Uterus (tissue), 4 donors: ENCODE results near the gene USP37. TPM values are rescaled to one million over a fixed set of nuclear protein-coding genes. Genes with fewer than 3 reads are reported as not detected.

Experiments used
- DNase-seq, 2 donors: peaks; one replicate each; pipeline ENCODE4 v3.0.0-alpha.2; 2019 to 2020
- H3K27ac ChIP-seq, 2 donors: fragments of 200-600 bp; sonication (generic); 1 replicate in 1 of 2; 2 replicates in 1 of 2; pipeline ENCODE4 v1.5.1; 2016 to 2018
- H3K27me3 ChIP-seq, 2 donors: fragments of 200-600 bp; sonication (generic); one replicate each; pipeline ENCODE4 v1.5.1; 2018 to 2019; ENCODE audit warnings: control low read depth in 1 of 2
- H3K36me3 ChIP-seq, 2 donors: fragments of 200-600 bp; sonication (generic); one replicate each; pipeline ENCODE4 v1.5.1; 2019; ENCODE audit warnings: control low read depth in 1 of 2
- H3K4me1 ChIP-seq, 2 donors: fragments of 200-600 bp; sonication (generic); one replicate each; pipeline ENCODE4 v1.5.1; 2018 to 2019; ENCODE audit warnings: control low read depth in 1 of 2
- H3K4me3 ChIP-seq, 2 donors: fragments of 200-600 bp; sonication (generic); 1 replicate in 1 of 2; 2 replicates in 1 of 2; pipeline ENCODE4 v1.5.1; 2018 to 2019; ENCODE audit warnings: mild to moderate bottlenecking in 1 of 2
- H3K9me3 ChIP-seq, 2 donors: fragments of 200-600 bp; sonication (generic); one replicate each; pipeline ENCODE4 v1.5.1; 2019; ENCODE audit warnings: control low read depth in 1 of 2
- CTCF ChIP-seq, 4 experiments: fragments of 200-600 bp in 2 of 4; fragments of 450-650 bp in 2 of 4; sonication (generic) in 2 of 4; IDR thresholded peaks; one replicate each; pipeline ENCODE4 v1.5.1; 2016 to 2019; ENCODE audit warnings: antibody characterized with exemption in 4 of 4, mild to moderate bottlenecking in 2 of 4, moderate library complexity in 1 of 4
- POLR2A ChIP-seq, 2 donors: fragments of 450-650 bp; IDR thresholded peaks; one replicate each; pipeline ENCODE4 v1.6.1; 2016; ENCODE audit warnings: antibody characterized with exemption in 2 of 2, mild to moderate bottlenecking in 1 of 2, moderate library complexity in 1 of 2
- intact Hi-C: fragments of 100-400 bp; cut with DNase I; formaldehyde crosslinking; loops from one replicate; pipeline ENCODE4 v1.15.1; 2023; ENCODE audit warnings: low total_unique reads
- total RNA-seq, 4 donors: library from RNA; depleted of rRNA in 3 of 4; stranded (reverse); fragments of >200 nt in 3 of 4; gene quantifications; one replicate each; pipeline versions ENCODE4 v1.1.0 to v1.2.4, GENCODE V29; 2014 to 2023
- donor health status: DM: yes; HTN: yes; CAD: no.

USP37 gene
- total RNA-seq, 4 donors from 2014 or later, result 9.1 to 59.3 (median 20.7) TPM

- intact Hi-C loops, result loop anchor here (10.0 kb wide), 1 partner anchor 58 kb away; no protein-coding TSS in a partner anchor
- TF ChIP-seq CTCF (IDR thresholded peaks at IDR 0.05) (no peak), POLR2A (IDR thresholded peaks at IDR 0.05) (no peak)
- no peaks in the 10 kb centered on the region for H3K36me3 ChIP-seq
- H3K27me3 ChIP-seq, result no peaks in the 10 kb centered on the region
- H3K4me3 ChIP-seq, result peak overlapping the region; percentile 37 to 51
- peak overlapping the region; percentile 93 to 94 for H3K27ac ChIP-seq
- DNase-seq, result peak; percentile 68 to 75
- H3K4me1 ChIP-seq, result peaks cover 0 to 18% of the 10 kb centered on the region in 2 donors
- no peaks in the 10 kb centered on the region for H3K9me3 ChIP-seq
Measured at GRCh38 chr2:218406949-218407618, 161.1 kb downstream of the USP37 start.

GRCh38 chr2:218406209-218406948 is 161.8 kb downstream of the USP37 start:
- Histone ChIP-seq H3K36me3 (no peaks in the 10 kb centered on the region), H3K9me3 (no peaks in the 10 kb centered on the region), H3K4me1 (peaks cover 0 to 25% of the 10 kb centered on the region in 2 donors), H3K27ac (peak overlapping the region; percentile 93 to 94), H3K4me3 (peak overlapping the region; percentile 37 to 51), H3K27me3 (no peaks in the 10 kb centered on the region)
- TF ChIP-seq CTCF (IDR thresholded peaks at IDR 0.05) (peak; percentile 73 to 93 (median 90)), POLR2A (IDR thresholded peaks at IDR 0.05) (peak in 1 of 2 donors; percentile 36)
- DNase-seq, result peak; percentile 97 to 98
- intact Hi-C loops, result loop anchor here (10.0 kb wide), 1 partner anchor 58 kb away; no protein-coding TSS in a partner anchor

DNA sequence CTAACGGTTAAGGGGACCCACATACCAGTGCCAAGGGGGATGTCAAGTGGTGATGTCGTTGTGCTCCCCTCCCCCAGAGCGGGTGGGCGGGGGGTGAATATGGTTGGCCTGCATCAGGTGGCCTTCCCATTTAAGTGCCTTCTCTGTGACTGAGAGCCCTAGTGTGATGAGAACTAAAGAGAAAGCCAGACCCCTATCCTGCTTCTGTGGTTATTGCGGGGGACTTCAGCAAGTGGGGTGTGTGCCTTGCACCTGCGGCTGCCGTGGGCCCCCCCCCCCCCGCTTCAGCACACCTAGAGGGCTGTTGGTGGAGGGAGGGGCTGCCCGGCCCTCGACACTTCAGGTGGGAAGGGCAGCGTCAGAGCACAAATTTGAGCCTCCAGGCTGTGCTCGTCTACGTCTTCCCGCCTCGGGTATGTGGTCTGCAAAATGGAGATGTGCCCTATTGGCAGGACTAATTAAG is 162.4 kb downstream of the USP37 start:
- intact Hi-C loops, result loop anchor here (10.0 kb wide), 1 partner anchor 59 kb away; no protein-coding TSS in a partner anchor
- Histone ChIP-seq H3K4me3 (peak overlapping the region; percentile 18 to 30), H3K27me3 (no peaks in the 10 kb centered on the region), H3K4me1 (peaks cover 0 to 30% of the 10 kb centered on the region in 2 donors), H3K9me3 (no peaks in the 10 kb centered on the region), H3K36me3 (no peaks in the 10 kb centered on the region), H3K27ac (peak overlapping the region; percentile 93 to 94)
- DNase-seq, result peak; percentile 57 to 60
- TF ChIP-seq POLR2A (IDR thresholded peaks at IDR 0.05), result no peak
- TF ChIP-seq CTCF (IDR thresholded peaks at IDR 0.05), result no peak

DNA sequence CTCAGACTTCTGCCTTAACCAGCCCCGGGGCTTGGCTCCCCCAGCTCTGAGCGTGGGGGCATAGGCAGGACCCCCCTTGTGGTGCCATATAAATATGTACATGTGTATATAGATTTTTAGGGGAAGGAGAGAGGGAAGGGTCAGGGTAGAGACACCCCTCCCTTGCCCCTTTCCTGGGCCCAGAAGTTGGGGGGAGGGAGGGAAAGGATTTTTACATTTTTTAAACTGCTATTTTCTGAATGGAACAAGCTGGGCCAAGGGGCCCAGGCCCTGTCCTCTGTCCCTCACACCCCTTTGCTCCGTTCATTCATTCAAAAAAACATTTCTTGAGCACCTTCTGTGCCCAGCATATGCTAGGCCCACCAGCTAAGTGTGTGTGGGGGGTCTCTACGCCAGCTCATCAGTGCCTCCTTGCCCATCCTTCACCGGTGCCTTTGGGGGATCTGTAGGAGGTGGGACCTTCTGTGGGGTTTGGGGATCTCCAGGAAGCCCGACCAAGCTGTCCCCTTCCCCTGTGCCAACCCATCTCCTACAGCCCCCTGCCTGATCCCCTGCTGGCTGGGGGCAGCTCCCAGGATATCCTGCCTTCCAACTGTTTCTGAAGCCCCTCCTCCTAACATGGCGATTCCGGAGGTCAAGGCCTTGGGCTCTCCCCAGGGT is 162.9 kb downstream of the USP37 start:
- H3K27me3 ChIP-seq, result no peaks in the 10 kb centered on the region
- DNase-seq, result no peak
- peak overlapping the region; percentile 93 to 94 for H3K27ac ChIP-seq
- no peaks in the 10 kb centered on the region for H3K9me3 ChIP-seq
- TF ChIP-seq POLR2A (IDR thresholded peaks at IDR 0.05) (no peak), CTCF (IDR thresholded peaks at IDR 0.05) (no peak)
- H3K36me3 ChIP-seq, result no peaks in the 10 kb centered on the region
- intact Hi-C loops, result loop anchor here (10.0 kb wide), 1 partner anchor 60 kb away; no protein-coding TSS in a partner anchor
- H3K4me3 ChIP-seq, result no peak overlapping the region
- H3K4me1 ChIP-seq, result peaks cover 0 to 30% of the 10 kb centered on the region in 2 donors
